Activated CD8-positive, alpha-beta memory T cell treated with anti-CD3 and anti-CD28 coated beads, Interleukin-2, amount 50 U/mL, for 24 hours (primary cell): ENCODE measurements around the gene WIPF3.
"Not testable (repeated sequence)": the region's sequence is repeated elsewhere in the genome, so short reads cannot be mapped to it uniquely, and the experiment has no call there.

Experiments used
- DNase-seq: peaks from one replicate; pipeline ENCODE4 v3.0.0-alpha.2; 2020; ENCODE audit errors: extremely low read depth

Gene WIPF3

GRCh38 chr7:29950480-29950879, 144.2 kb downstream of the WIPF3 start:
- DNase-seq, result no peak

- no peak for DNase-seq
Observed at GRCh38 chr7:29951206-29951605, 144.9 kb downstream of the WIPF3 start.

- DNase-seq, result no peak
Observed at GRCh38 chr7:29953726-29954347, 147.5 kb downstream of the WIPF3 start.

- no peak for DNase-seq
Observed at GRCh38 chr7:29955075-29955792, 148.9 kb downstream of the WIPF3 start.

- no peak for DNase-seq
Observed at GRCh38 chr7:29955799-29956486, 149.6 kb downstream of the WIPF3 start.

- DNase-seq, result no peak
Observed at GRCh38 chr7:29956487-29956836, 150.2 kb downstream of the WIPF3 start.

GRCh38 chr7:29957521-29958310, 151.4 kb downstream of the WIPF3 start:
- no peak for DNase-seq

GRCh38 chr7:29958667-29959358, 152.5 kb downstream of the WIPF3 start:
- DNase-seq, result no peak

- not testable (repeated sequence) for DNase-seq
Observed at GRCh38 chr7:29961611-29962010, 155.3 kb downstream of the WIPF3 start.

GRCh38 chr7:29962035-29962434, 155.7 kb downstream of the WIPF3 start:
- no peak for DNase-seq

GRCh38 chr7:29965030-29965429, 158.7 kb downstream of the WIPF3 start:
- no peak for DNase-seq
